ENCODE measurements around the gene HMX1.

Gene HMX1

GRCh38 chr4:8896071-8896470 lies 24.4 kb upstream of the HMX1 start:
- H3K27ac ChIP-seq, result no peak overlapping the region
- TF ChIP-seq CTCF (IDR thresholded peaks at IDR 0.05), result no peak
- H3K4me3 ChIP-seq, result no peak overlapping the region
- no peak for DNase-seq (ENCODE audit: low spot score)

- Histone ChIP-seq H3K27ac (no peak overlapping the region), H3K4me3 (no peak overlapping the region)
- no peak for TF ChIP-seq CTCF (IDR thresholded peaks at IDR 0.05)
- DNase-seq (ENCODE audit: low spot score), result no peak
Measured at GRCh38 chr4:8895295-8895694, 23.7 kb upstream of the HMX1 start.

- no peak for TF ChIP-seq CTCF (IDR thresholded peaks at IDR 0.05)
- no peak overlapping the region for H3K4me3 ChIP-seq
- DNase-seq (ENCODE audit: low spot score), result no peak
- no peak overlapping the region for H3K27ac ChIP-seq
Measured at GRCh38 chr4:8894424-8894816, 22.8 kb upstream of the HMX1 start.

GRCh38 chr4:8893624-8894423 lies 22.2 kb upstream of the HMX1 start:
- no peak for DNase-seq (ENCODE audit: low spot score)
- H3K4me3 ChIP-seq, result no peak overlapping the region
- TF ChIP-seq CTCF (IDR thresholded peaks at IDR 0.05), result no peak
- no peak overlapping the region for H3K27ac ChIP-seq

- no peak overlapping the region for H3K27ac ChIP-seq
- TF ChIP-seq CTCF (IDR thresholded peaks at IDR 0.05), result no peak
- H3K4me3 ChIP-seq, result no peak overlapping the region
- DNase-seq (ENCODE audit: low spot score), result no peak
Measured at GRCh38 chr4:8893227-8893623, 21.6 kb upstream of the HMX1 start.

- Histone ChIP-seq H3K4me3 (no peak overlapping the region), H3K27ac (no peak overlapping the region)
- no peak for DNase-seq (ENCODE audit: low spot score)
- no peak for TF ChIP-seq CTCF (IDR thresholded peaks at IDR 0.05)
Measured at GRCh38 chr4:8892556-8893226, 21.1 kb upstream of the HMX1 start.

Measured in coronary artery (tissue), 2 donors.